HepG2 (cell line): Measurements from ENCODE around the gene CHCHD6. TPM values are rescaled to one million over a fixed set of nuclear protein-coding genes. Genes with fewer than 3 reads are reported as not detected.

ENCODE experiments used
- CREB1 ChIP-seq, 2 experiments: fragments of 450-650 bp in 1 of 2; IDR thresholded peaks; 2 replicates each; pipeline ENCODE4 v1.6.1; 2016 to 2017; ENCODE audit warnings: control low read depth in 1 of 2, mild to moderate bottlenecking in 1 of 2, missing compliant biosample characterization in 1 of 2, missing genetic modification characterization in 1 of 2
- E2F1 ChIP-seq: sonication (generic); formaldehyde crosslinking; IDR thresholded peaks from 2 replicates; pipeline ENCODE4 v1.5.0; 2020; ENCODE audit warnings: missing genetic modification reagents
- SSRP1 ChIP-seq: IDR thresholded peaks from 2 replicates; pipeline ENCODE4 v1.6.1; 2016; ENCODE audit warnings: control low read depth
- XRCC5 ChIP-seq: fragments of 200-400 bp; formaldehyde crosslinking; optimal IDR thresholded peaks from 2 replicates; pipeline ENCODE3; 2017; ENCODE audit warnings: mild to moderate bottlenecking, low read length
- ZBTB20 ChIP-seq: sonication (generic); formaldehyde crosslinking; IDR thresholded peaks from 2 replicates; pipeline ENCODE4 v1.8.1; 2023; ENCODE audit warnings: missing genetic modification reagents, low read depth, mild to moderate bottlenecking, borderline replicate concordance
- ZBTB38 ChIP-seq: sonication (generic); formaldehyde crosslinking; IDR thresholded peaks from 2 replicates; pipeline ENCODE4 v1.5.1; 2020; ENCODE audit warnings: mild to moderate bottlenecking, missing genetic modification reagents
- ZKSCAN5 ChIP-seq: sonication (generic); formaldehyde crosslinking; IDR thresholded peaks from 2 replicates; pipeline ENCODE4 v1.5.1; 2020; ENCODE audit warnings: mild to moderate bottlenecking, missing genetic modification reagents
- ZMYM3 ChIP-seq: sonication (generic); formaldehyde crosslinking; IDR thresholded peaks from 2 replicates; pipeline ENCODE4 v1.5.1; 2020; ENCODE audit warnings: mild to moderate bottlenecking, missing genetic modification reagents
- ZNF263 ChIP-seq: sonication (generic); formaldehyde crosslinking; IDR thresholded peaks from 2 replicates; pipeline ENCODE4 v1.4.0; 2020; ENCODE audit warnings: missing genetic modification reagents
- ZNF317 ChIP-seq: sonication (generic); formaldehyde crosslinking; IDR thresholded peaks from 2 replicates; pipeline ENCODE4 v1.5.0; 2020; ENCODE audit warnings: mild to moderate bottlenecking, missing genetic modification reagents
- ZNF318 ChIP-seq: sonication (generic); formaldehyde crosslinking; IDR thresholded peaks from 2 replicates; pipeline ENCODE4 v1.4.0; 2020; ENCODE audit warnings: mild to moderate bottlenecking, missing genetic modification reagents
- ZNF563 ChIP-seq: sonication (generic); formaldehyde crosslinking; IDR thresholded peaks from 2 replicates; pipeline ENCODE4 v1.8.0; 2022; ENCODE audit warnings: mild to moderate bottlenecking, moderate library complexity, missing genetic modification reagents
- ZNF564 ChIP-seq: sonication (generic); formaldehyde crosslinking; IDR thresholded peaks from 2 replicates; pipeline ENCODE4 v1.8.1; 2023; ENCODE audit warnings: mild to moderate bottlenecking, missing genetic modification reagents
- ZNF567 ChIP-seq: sonication (generic); formaldehyde crosslinking; IDR thresholded peaks from 2 replicates; pipeline ENCODE4 v1.8.1; 2023; ENCODE audit warnings: mild to moderate bottlenecking, missing genetic modification reagents, borderline replicate concordance
- ZNF75D ChIP-seq: sonication (generic); formaldehyde crosslinking; IDR thresholded peaks from 2 replicates; pipeline ENCODE4 v1.8.1; 2023; ENCODE audit warnings: missing genetic modification reagents, mild to moderate bottlenecking, borderline replicate concordance
- ZNF776 ChIP-seq: sonication (generic); formaldehyde crosslinking; IDR thresholded peaks from 2 replicates; pipeline ENCODE4 v1.4.0; 2020; ENCODE audit warnings: mild to moderate bottlenecking, missing genetic modification reagents
- ZSCAN31 ChIP-seq: sonication (generic); formaldehyde crosslinking; IDR thresholded peaks from 2 replicates; pipeline ENCODE4 v1.5.0; 2020; ENCODE audit warnings: low read depth, mild to moderate bottlenecking, missing genetic modification reagents
- polyA plus RNA-seq, 8 experiments: library from polyadenylated mRNA; depleted of rRNA in 3 of 8; stranded (reverse) in 7 of 8; unstranded in 1 of 8; fragments of >200 nt; fragmentation: Illumina TruSeq in 4 of 8; extraction: Trizol in 4 of 8; gene quantifications; 2 replicates each; pipeline versions ENCODE4 v1.2.1 to v1.2.3, GENCODE V29; 2011 to 2016; ENCODE audit warnings: low read depth in 4 of 8, missing spikeins in 1 of 8, mixed read lengths in 1 of 8; ENCODE audit not compliant: insufficient read depth in 1 of 8
- total RNA-seq, 5 experiments: library from RNA; depleted of rRNA; stranded (reverse); fragments of >200 nt; fragmentation: Illumina TruSeq; extraction: Trizol; gene quantifications; 2 replicates each; pipeline ENCODE4 v1.2.3, GENCODE V29; 2016; ENCODE audit warnings: low read depth in 1 of 5

CHCHD6 gene
- total and polyA plus RNA-seq, 2 of the 13 experiments (the other 11 are each of a cell fraction or from before 2014, with no cell fraction given) = 20.3 to 20.8 TPM

DNA sequence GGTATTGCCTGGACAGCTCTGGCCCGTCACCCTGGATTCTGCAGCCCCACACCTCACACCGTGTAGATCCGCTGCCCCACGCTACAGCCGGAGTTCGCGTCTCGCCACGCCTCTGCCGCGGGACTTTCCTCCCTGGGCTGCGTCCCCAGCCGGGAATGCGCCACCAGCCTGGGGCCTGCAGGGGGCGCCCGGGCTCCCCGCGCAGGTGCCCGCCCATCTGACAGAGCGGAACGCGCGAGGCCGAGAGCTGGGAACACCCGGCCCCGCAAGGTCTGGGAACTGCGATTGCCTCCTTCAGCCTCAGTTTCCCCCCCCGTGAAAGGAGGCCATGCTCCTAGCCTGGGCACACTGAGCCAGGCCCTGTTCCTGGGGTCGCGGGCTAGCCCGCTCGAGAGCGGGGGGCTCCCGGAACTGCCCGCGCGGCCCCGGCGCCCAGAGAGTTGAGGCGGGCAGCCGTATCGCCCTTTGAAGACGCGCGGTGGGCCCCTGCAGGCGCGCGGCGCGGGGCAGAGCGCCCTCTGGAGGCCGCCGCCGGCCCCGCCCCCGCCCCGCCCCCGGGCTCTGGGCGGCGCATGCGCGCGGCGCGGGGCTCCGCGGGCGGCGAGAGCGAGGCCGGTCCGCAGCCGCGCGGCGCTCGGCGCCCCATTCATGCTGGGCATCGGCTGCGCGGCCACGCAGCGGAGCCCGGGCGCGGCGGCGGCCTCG is 278.6 kb downstream of the CHCHD6 start, which contains the start of gene PLXNA1 (continued):
- TF ChIP-seq XRCC5 (peak; percentile 94), ZMYM3 (CRISPR knock-in tag) (peak; percentile 100), ZNF563 (CRISPR knock-in tag) (peak; percentile 77; the same call in 1 of the 2 replicates), E2F1 (CRISPR knock-in tag) (peak; percentile 49; the same call in 1 of the 2 replicates), SSRP1 (no peak), CREB1 (IDR thresholded peaks at IDR 0.05) (no peak), CREB1 (CRISPR knock-in tag; IDR thresholded peaks at IDR 0.05) (no peak), ZBTB38 (CRISPR knock-in tag) (peak; percentile 25; the same call in 1 of the 2 replicates), ZNF564 (CRISPR knock-in tag) (peak; percentile 62; the same call in 1 of the 2 replicates), ZNF75D (CRISPR knock-in tag) (no peak), ZBTB20 (CRISPR knock-in tag) (no peak), ZNF317 (0 out of 2 replicates have a peak, but pooled peaks have one; percentile 55), ZSCAN31 (peak; percentile 81; the same call in 1 of the 2 replicates), ZNF567 (CRISPR knock-in tag) (no peak), ZNF776 (CRISPR knock-in tag) (peak; percentile 71; the same call in 1 of the 2 replicates), ZNF318 (CRISPR knock-in tag) (0 out of 2 replicates have a peak, but pooled peaks have one; percentile 36), ZKSCAN5 (CRISPR knock-in tag) (0 out of 2 replicates have a peak, but pooled peaks have one; percentile 14), ZNF263 (peak; percentile 44; the same call in 1 of the 2 replicates)
